B cell (primary cell): ENCODE measurements around the gene ZBP1.

Source experiments
- CTCF ChIP-seq: fragments of 200-600 bp; IDR thresholded peaks from one replicate; pipeline ENCODE4 v1.8.0; 2022; ENCODE audit warnings: antibody characterized with exemption, mild to moderate bottlenecking
- EZH2 ChIP-seq: IDR thresholded peaks from 2 replicates; pipeline ENCODE4 v1.6.1; 2012; ENCODE audit warnings: borderline replicate concordance, low read depth, mild to moderate bottlenecking, moderate library complexity, low read length; ENCODE audit not compliant: insufficient read depth, poor library complexity, severe bottlenecking

GRCh38 chr20:57618091-57618763, 2.0 kb downstream of the ZBP1 start:
- TF ChIP-seq CTCF (no peak), EZH2 (no peak)
